H1 (cell line): ENCODE data around the gene OPN3. TPM values are rescaled to one million over a fixed set of nuclear protein-coding genes. Genes with fewer than 3 reads are reported as not detected.

ENCODE experiments used
- CBX8 ChIP-seq: fragments of 300-800, 300-1000 bp; sonication (generic); IDR thresholded peaks from 2 replicates; pipeline ENCODE4 v1.7.1; 2016; ENCODE audit warnings: low read depth, low read length, borderline replicate concordance
- CHD1 ChIP-seq: IDR thresholded peaks from 2 replicates; pipeline ENCODE4 v1.6.1; 2012; ENCODE audit warnings: low read depth, low read length, improper control_type of control experiment
- FOSL1 ChIP-seq: IDR thresholded peaks from 2 replicates; pipeline ENCODE4 v1.6.1; 2011; ENCODE audit warnings: mild to moderate bottlenecking, low read depth, low read length, moderate library complexity; ENCODE audit not compliant: insufficient read depth
- HDAC6 ChIP-seq: IDR thresholded peaks from one replicate; pipeline ENCODE4 v1.7.1; 2012; ENCODE audit warnings: low read depth, mild to moderate bottlenecking, inconsistent platforms, low read length, moderate library complexity
- KDM4A ChIP-seq: IDR thresholded peaks from one replicate; pipeline ENCODE4 v1.7.1; 2012; ENCODE audit warnings: low read depth, mild to moderate bottlenecking, moderate library complexity, low read length, inconsistent platforms; ENCODE audit not compliant: severe bottlenecking
- KDM5A ChIP-seq: fragments of 200-600 bp; IDR thresholded peaks from 2 replicates; pipeline ENCODE4 v1.7.1; 2012; ENCODE audit warnings: mild to moderate bottlenecking, low read length, inconsistent platforms, mixed read lengths
- MAFK ChIP-seq: IDR thresholded peaks from 2 replicates; pipeline ENCODE4 v1.6.1; 2012; ENCODE audit warnings: low read depth, mild to moderate bottlenecking, improper control_type of control experiment, low read length
- NRF1 ChIP-seq: IDR thresholded peaks from 2 replicates; pipeline ENCODE4 v1.6.1; 2011; ENCODE audit warnings: mild to moderate bottlenecking, low read depth, low read length, improper control_type of control experiment
- PHF8 ChIP-seq: fragments of 200-600 bp; sonication (generic); conservative IDR thresholded peaks from 2 replicates; pipeline ENCODE4 v1.7.1; 2012; ENCODE audit warnings: low read depth, mild to moderate bottlenecking, inconsistent platforms, low read length, moderate library complexity
- POLR2A ChIP-seq, 2 experiments: IDR thresholded peaks; 1 replicate in 1 of 2; 2 replicates in 1 of 2; pipeline ENCODE4 v1.6.1; 2011; ENCODE audit warnings: low read depth in 2 of 2, low read length in 2 of 2, mild to moderate bottlenecking in 2 of 2; ENCODE audit errors: control extremely low read depth in 1 of 2
- POU5F1 ChIP-seq: IDR thresholded peaks from 2 replicates; pipeline ENCODE4 v1.6.1; 2011; ENCODE audit warnings: low read depth, mild to moderate bottlenecking, low read length, moderate library complexity
- RAD21 ChIP-seq, 2 experiments: IDR thresholded peaks in 1 of 2; conservative IDR thresholded peaks in 1 of 2; 2 replicates each; pipeline ENCODE4 v1.6.1; 2011; ENCODE audit warnings: low read depth in 2 of 2, low read length in 2 of 2, improper control_type of control experiment in 1 of 2, inconsistent platforms in 1 of 2, mild to moderate bottlenecking in 1 of 2, moderate library complexity in 1 of 2
- RFX5 ChIP-seq: IDR thresholded peaks from 2 replicates; pipeline ENCODE4 v1.6.1; 2011; ENCODE audit warnings: low read depth, low read length, improper control_type of control experiment, borderline replicate concordance
- SAP30 ChIP-seq: fragments of 300-600 bp; sonication (generic); IDR thresholded peaks from 2 replicates; pipeline ENCODE4 v1.7.1; 2012; ENCODE audit warnings: low read length, moderate library complexity, mild to moderate bottlenecking, inconsistent platforms; ENCODE audit not compliant: insufficient read depth, insufficient replicate concordance
- SIN3A ChIP-seq, 2 experiments: IDR thresholded peaks in 1 of 2; conservative IDR thresholded peaks in 1 of 2; 2 replicates each; pipeline ENCODE4 v1.6.1; 2011 to 2012; ENCODE audit warnings: low read length in 2 of 2, improper control_type of control experiment in 1 of 2, low read depth in 1 of 2, mild to moderate bottlenecking in 1 of 2
- SIX5 ChIP-seq: IDR thresholded peaks from 2 replicates; pipeline ENCODE4 v1.6.1; 2011; ENCODE audit warnings: mild to moderate bottlenecking, low read depth, low read length
- polyA plus RNA-seq, 7 experiments: library from polyadenylated mRNA; depleted of rRNA in 3 of 7; stranded (reverse) in 5 of 7; unstranded in 2 of 7; fragments of >200 nt in 5 of 7; fragments of 200-250 nt in 2 of 7; gene quantifications; 1 replicate in 5 of 7; 2 replicates in 1 of 7; 4 replicates in 1 of 7; pipeline versions ENCODE4 v1.2.1 to v1.2.3, GENCODE V29; 2011 to 2013; ENCODE audit warnings: missing spikeins in 2 of 7, mixed read lengths in 2 of 7
- total RNA-seq: library from RNA; stranded (reverse); fragmentation: NEBNext Ultra II Directional; extraction: Animal tissue kit (Norgen Biotek cat#: 25700); gene quantifications from 2 replicates; pipeline ENCODE4 v1.2.1, GENCODE V29; 2021
- TF ChIP-seq, protein P1 (sequence below): IDR thresholded peaks from 2 replicates; pipeline ENCODE4 v1.6.1; 2012; ENCODE audit warnings: inconsistent platforms
- TF ChIP-seq, protein P2 (sequence below): IDR thresholded peaks from 2 replicates; pipeline ENCODE4 v1.6.1; 2011; ENCODE audit warnings: low read length, improper control_type of control experiment
- TF ChIP-seq, protein P3 (sequence below), 3 experiments: IDR thresholded peaks; 1 replicate in 2 of 3; 2 replicates in 1 of 3; pipeline versions ENCODE4 v1.5.1 to v1.6.1; 2011; ENCODE audit warnings: low read length in 3 of 3, mild to moderate bottlenecking in 3 of 3, inconsistent platforms in 2 of 3, low read depth in 1 of 3, moderate library complexity in 1 of 3; ENCODE audit not compliant: insufficient read depth in 1 of 3; ENCODE audit errors: control extremely low read depth in 1 of 3
- TF ChIP-seq, protein P4 (sequence below): IDR thresholded peaks from 2 replicates; pipeline ENCODE4 v1.6.1; 2012; ENCODE audit warnings: inconsistent platforms

The OPN3 gene
- total and polyA plus RNA-seq, 2 of the 8 experiments (the other 6 are each of a cell fraction or from before 2014, with no cell fraction given): 8.8 to 19.4 TPM

DNA sequence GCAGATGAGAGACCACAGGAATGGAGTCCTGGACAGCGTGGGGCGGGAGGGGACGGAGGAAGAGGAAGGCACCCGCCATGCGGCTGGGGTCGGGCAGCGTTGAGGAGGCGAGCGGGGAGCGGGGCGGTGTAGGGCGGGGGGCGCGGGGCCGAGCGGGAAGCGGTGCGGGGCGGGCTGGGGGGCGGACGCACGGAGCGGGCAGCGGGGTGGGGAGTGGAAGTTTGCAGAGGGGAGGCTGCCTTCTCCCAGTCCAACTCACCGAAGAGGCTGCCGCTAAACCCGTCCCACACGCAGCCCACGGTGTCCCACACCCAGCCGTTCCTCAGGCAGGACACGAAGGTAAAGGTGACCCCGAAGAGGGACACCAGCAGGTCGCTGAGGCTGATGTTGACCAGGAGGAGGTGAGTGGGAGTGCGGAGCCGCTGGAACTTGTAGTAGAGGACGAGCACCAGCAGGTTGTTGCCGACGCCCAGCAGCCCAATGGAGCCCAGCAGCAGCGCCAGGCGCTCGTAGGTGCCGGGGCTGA lies 483 bp downstream of the OPN3 start (continued):
- no peak for TF ChIP-seq NRF1
- TF ChIP-seq, protein P1, sequence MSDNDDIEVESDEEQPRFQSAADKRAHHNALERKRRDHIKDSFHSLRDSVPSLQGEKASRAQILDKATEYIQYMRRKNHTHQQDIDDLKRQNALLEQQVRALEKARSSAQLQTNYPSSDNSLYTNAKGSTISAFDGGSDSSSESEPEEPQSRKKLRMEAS: 0 out of 2 replicates have a peak, but pooled peaks have one; percentile 37
- no peak for TF ChIP-seq MAFK
- TF ChIP-seq SAP30: no peak
- TF ChIP-seq POLR2A (IDR thresholded peaks at IDR 0.05; ENCODE audit: control extremely low read depth in 1 of 2, low read depth in 2 of 2, low read length in 2 of 2): no peak
- no peak for TF ChIP-seq RAD21 (IDR thresholded peaks at IDR 0.05 in 1 of 2, conservative IDR thresholded peaks at IDR 0.05 in 1 of 2; ENCODE audit: low read depth in 2 of 2, low read length in 2 of 2)
- no peak for TF ChIP-seq KDM5A
- TF ChIP-seq SIX5: no peak
- TF ChIP-seq, protein P2, sequence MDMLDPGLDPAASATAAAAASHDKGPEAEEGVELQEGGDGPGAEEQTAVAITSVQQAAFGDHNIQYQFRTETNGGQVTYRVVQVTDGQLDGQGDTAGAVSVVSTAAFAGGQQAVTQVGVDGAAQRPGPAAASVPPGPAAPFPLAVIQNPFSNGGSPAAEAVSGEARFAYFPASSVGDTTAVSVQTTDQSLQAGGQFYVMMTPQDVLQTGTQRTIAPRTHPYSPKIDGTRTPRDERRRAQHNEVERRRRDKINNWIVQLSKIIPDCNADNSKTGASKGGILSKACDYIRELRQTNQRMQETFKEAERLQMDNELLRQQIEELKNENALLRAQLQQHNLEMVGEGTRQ: no peak
- TF ChIP-seq, protein P3, sequence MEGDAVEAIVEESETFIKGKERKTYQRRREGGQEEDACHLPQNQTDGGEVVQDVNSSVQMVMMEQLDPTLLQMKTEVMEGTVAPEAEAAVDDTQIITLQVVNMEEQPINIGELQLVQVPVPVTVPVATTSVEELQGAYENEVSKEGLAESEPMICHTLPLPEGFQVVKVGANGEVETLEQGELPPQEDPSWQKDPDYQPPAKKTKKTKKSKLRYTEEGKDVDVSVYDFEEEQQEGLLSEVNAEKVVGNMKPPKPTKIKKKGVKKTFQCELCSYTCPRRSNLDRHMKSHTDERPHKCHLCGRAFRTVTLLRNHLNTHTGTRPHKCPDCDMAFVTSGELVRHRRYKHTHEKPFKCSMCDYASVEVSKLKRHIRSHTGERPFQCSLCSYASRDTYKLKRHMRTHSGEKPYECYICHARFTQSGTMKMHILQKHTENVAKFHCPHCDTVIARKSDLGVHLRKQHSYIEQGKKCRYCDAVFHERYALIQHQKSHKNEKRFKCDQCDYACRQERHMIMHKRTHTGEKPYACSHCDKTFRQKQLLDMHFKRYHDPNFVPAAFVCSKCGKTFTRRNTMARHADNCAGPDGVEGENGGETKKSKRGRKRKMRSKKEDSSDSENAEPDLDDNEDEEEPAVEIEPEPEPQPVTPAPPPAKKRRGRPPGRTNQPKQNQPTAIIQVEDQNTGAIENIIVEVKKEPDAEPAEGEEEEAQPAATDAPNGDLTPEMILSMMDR (IDR thresholded peaks at IDR 0.05; ENCODE audit: control extremely low read depth in 1 of 3, insufficient read depth in 1 of 3, low read depth in 1 of 3, low read length in 3 of 3): no peak
- TF ChIP-seq KDM4A: peak; percentile 82
- no peak for TF ChIP-seq HDAC6
- TF ChIP-seq SIN3A (conservative IDR thresholded peaks at IDR 0.05 in 1 of 2, IDR thresholded peaks at IDR 0.05 in 1 of 2; ENCODE audit: low read depth in 1 of 2, low read length in 2 of 2): 0 out of 4 replicates have a peak, but pooled peaks of 1 of the 2 experiments have one; percentile 14
- TF ChIP-seq CBX8: no peak
- no peak for TF ChIP-seq CHD1
- no peak for TF ChIP-seq POU5F1
- TF ChIP-seq, protein P4, sequence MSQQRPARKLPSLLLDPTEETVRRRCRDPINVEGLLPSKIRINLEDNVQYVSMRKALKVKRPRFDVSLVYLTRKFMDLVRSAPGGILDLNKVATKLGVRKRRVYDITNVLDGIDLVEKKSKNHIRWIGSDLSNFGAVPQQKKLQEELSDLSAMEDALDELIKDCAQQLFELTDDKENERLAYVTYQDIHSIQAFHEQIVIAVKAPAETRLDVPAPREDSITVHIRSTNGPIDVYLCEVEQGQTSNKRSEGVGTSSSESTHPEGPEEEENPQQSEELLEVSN: no peak
- no peak for TF ChIP-seq FOSL1
- TF ChIP-seq PHF8: no peak
- no peak for TF ChIP-seq RFX5
